Mesendoderm (in vitro differentiated cells): ENCODE measurements around the gene GNG13.

Experiments used
- DNase-seq: peaks from one replicate; pipeline ENCODE4 v3.0.0; 2013
- H2AK5ac ChIP-seq: 2 replicates; pipeline ENCODE4 v1.6.1; 2013; ENCODE audit warnings: low read length, inconsistent platforms
- H2BK120ac ChIP-seq: 2 replicates; pipeline ENCODE4 v1.6.1; 2013; ENCODE audit warnings: low read depth, mild to moderate bottlenecking, low read length, moderate library complexity, mixed read lengths
- H2BK15ac ChIP-seq: replicated peaks from 2 replicates; pipeline ENCODE4 v1.6.1; 2013; ENCODE audit warnings: low read depth, mild to moderate bottlenecking, moderate library complexity
- H2BK5ac ChIP-seq: 2 replicates; pipeline ENCODE4 v1.6.1; 2013; ENCODE audit warnings: low read length, inconsistent platforms
- H3K18ac ChIP-seq: 2 replicates; pipeline ENCODE4 v1.6.1; 2013; ENCODE audit warnings: mild to moderate bottlenecking, low read length, mixed read lengths
- H3K23ac ChIP-seq: one replicate; pipeline ENCODE4 v1.6.1; 2013; ENCODE audit warnings: low read length
- H3K27ac ChIP-seq: 2 replicates; pipeline ENCODE4 v1.5.1; 2013; ENCODE audit warnings: low read depth, mild to moderate bottlenecking, inconsistent platforms, low read length, moderate library complexity
- H3K27me3 ChIP-seq: 2 replicates; pipeline ENCODE4 v1.6.1; 2013; ENCODE audit warnings: low read length, control low read depth, mild to moderate bottlenecking, inconsistent platforms; ENCODE audit not compliant: insufficient read depth, poor library complexity
- H3K36me3 ChIP-seq: 2 replicates; pipeline ENCODE4 v1.6.1; 2013; ENCODE audit warnings: low read length, inconsistent platforms; ENCODE audit not compliant: control insufficient read depth, insufficient read depth
- H3K4ac ChIP-seq: one replicate; pipeline ENCODE4 v1.6.1; 2013; ENCODE audit warnings: low read depth, mild to moderate bottlenecking, low read length, moderate library complexity
- H3K4me1 ChIP-seq: 2 replicates; pipeline ENCODE4 v1.6.1; 2013; ENCODE audit warnings: low read depth, low read length, inconsistent platforms; ENCODE audit not compliant: control insufficient read depth
- H3K4me2 ChIP-seq: 2 replicates; pipeline ENCODE4 v1.6.1; 2013; ENCODE audit warnings: low read length
- H3K4me3 ChIP-seq: 2 replicates; pipeline ENCODE4 v1.5.1; 2013; ENCODE audit warnings: mild to moderate bottlenecking, low read length
- H3K56ac ChIP-seq: one replicate; pipeline ENCODE4 v1.6.1; 2013; ENCODE audit warnings: low read length
- H3K79me1 ChIP-seq: 2 replicates; pipeline ENCODE4 v1.6.1; 2013; ENCODE audit warnings: low read length, inconsistent platforms
- H3K79me2 ChIP-seq: 2 replicates; pipeline ENCODE4 v1.6.1; 2013; ENCODE audit warnings: mild to moderate bottlenecking, low read length; ENCODE audit not compliant: control insufficient read depth, insufficient read depth
- H3K9ac ChIP-seq: 2 replicates; pipeline ENCODE4 v1.6.1; 2013; ENCODE audit warnings: low read length, inconsistent platforms
- H4K5ac ChIP-seq: one replicate; pipeline ENCODE4 v1.6.1; 2013; ENCODE audit warnings: low read length
- H4K8ac ChIP-seq: one replicate; pipeline ENCODE4 v1.6.1; 2013; ENCODE audit warnings: low read depth, mild to moderate bottlenecking, control low read depth, low read length, moderate library complexity
- WGBS: extraction: QIAGEN DNeasy Blood & Tissue Kit; methylation state at CpG from one replicate; pipeline ENCODE4 v1.1.7; 2013; ENCODE audit warnings: low lambda C conversion rate, missing lambda C conversion rate; ENCODE audit not compliant: insufficient coverage; ENCODE audit errors: extremely low coverage; 5-methylcytosine and 5-hydroxymethylcytosine counted together

Gene GNG13

DNA sequence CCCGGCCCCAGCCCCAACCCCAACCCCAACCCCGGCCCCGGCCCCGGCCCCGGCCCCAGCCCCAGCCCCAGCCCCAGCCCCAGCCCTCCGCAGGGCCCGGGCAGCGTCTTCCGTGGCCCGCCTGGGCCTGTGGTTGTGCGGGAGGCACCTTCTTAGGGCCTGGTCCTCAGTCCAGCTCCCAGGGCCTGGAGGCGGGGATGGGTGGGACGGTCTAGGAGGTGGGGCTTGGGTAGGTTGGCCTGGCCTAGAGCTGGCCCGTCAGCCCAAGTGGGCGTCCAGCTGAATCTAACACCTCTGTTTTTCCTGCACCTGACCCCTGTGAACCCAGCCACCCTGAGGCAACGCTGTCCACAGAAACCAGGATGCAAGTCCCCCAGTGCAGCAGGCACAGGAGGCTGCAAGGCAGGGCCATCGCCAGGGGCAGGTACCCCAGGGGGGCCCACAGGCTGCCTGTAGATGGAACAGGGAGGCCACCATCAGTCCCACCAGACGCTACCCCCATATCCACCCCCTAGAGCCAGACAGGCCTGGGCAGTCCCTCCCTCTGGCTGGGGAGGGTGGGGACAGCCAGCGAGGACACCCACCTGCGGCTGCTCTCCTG lies 31.2 kb downstream of the GNG13 start:
- no peaks in the 10 kb centered on the region for H3K79me1 ChIP-seq
- H3K27ac ChIP-seq, result no peak overlapping the region
- H2BK5ac ChIP-seq, result no peak overlapping the region
- no CpG with 5 or more reads among the region's 20 CpGs for WGBS
- no peak overlapping the region for H3K4me2 ChIP-seq
- H3K79me2 ChIP-seq, result no peaks in the 10 kb centered on the region
- no peaks in the 10 kb centered on the region for H3K27me3 ChIP-seq
- no peak overlapping the region for H3K18ac ChIP-seq
- H3K4me1 ChIP-seq, result no peaks in the 10 kb centered on the region
- no peak overlapping the region for H2BK120ac ChIP-seq
- no peak overlapping the region for H2BK15ac ChIP-seq
- no peak overlapping the region for H3K23ac ChIP-seq
- H3K36me3 ChIP-seq, result no peaks in the 10 kb centered on the region
- no peak overlapping the region for H2AK5ac ChIP-seq
- H3K9ac ChIP-seq, result no peak overlapping the region
- H3K4ac ChIP-seq, result no peak overlapping the region
- H3K56ac ChIP-seq, result peak overlapping the region; percentile 34
- DNase-seq, result peak; percentile 37
- H4K5ac ChIP-seq, result no peak overlapping the region
- H4K8ac ChIP-seq, result no peak overlapping the region
- no peak overlapping the region for H3K4me3 ChIP-seq

DNA sequence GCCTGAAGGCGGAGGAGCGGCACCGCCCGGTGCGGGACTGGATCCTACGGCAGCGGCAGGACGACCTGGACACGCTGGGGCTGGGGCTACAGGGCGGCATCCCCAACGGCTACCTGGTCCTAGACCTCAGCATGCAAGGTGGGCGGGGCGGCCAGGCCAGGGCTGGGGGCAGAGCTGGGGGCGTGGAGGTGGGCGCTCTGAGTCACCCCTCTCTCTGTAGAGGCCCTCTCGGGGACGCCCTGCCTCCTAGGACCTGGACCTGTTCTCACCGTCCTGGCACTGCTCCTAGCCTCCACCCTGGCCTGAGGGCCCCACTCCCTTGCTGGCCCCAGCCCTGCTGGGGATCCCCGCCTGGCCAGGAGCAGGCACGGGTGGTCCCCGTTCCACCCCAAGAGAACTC lies 32.1 kb downstream of the GNG13 start:
- no peaks in the 10 kb centered on the region for H3K27me3 ChIP-seq
- no peak overlapping the region for H4K5ac ChIP-seq
- no peak overlapping the region for H3K9ac ChIP-seq
- H2BK5ac ChIP-seq, result no peak overlapping the region
- no peak overlapping the region for H3K4me3 ChIP-seq
- no CpG with 5 or more reads among the region's 21 CpGs for WGBS
- no peaks in the 10 kb centered on the region for H3K36me3 ChIP-seq
- no peak for DNase-seq
- H3K4me1 ChIP-seq, result no peaks in the 10 kb centered on the region
- no peaks in the 10 kb centered on the region for H3K79me1 ChIP-seq
- H3K56ac ChIP-seq, result no peak overlapping the region
- no peak overlapping the region for H3K27ac ChIP-seq
- no peak overlapping the region for H4K8ac ChIP-seq
- no peak overlapping the region for H2BK120ac ChIP-seq
- H3K4me2 ChIP-seq, result no peak overlapping the region
- H3K18ac ChIP-seq, result no peak overlapping the region
- no peak overlapping the region for H3K4ac ChIP-seq
- H3K23ac ChIP-seq, result no peak overlapping the region
- H2AK5ac ChIP-seq, result no peak overlapping the region
- no peaks in the 10 kb centered on the region for H3K79me2 ChIP-seq
- no peak overlapping the region for H2BK15ac ChIP-seq

DNA sequence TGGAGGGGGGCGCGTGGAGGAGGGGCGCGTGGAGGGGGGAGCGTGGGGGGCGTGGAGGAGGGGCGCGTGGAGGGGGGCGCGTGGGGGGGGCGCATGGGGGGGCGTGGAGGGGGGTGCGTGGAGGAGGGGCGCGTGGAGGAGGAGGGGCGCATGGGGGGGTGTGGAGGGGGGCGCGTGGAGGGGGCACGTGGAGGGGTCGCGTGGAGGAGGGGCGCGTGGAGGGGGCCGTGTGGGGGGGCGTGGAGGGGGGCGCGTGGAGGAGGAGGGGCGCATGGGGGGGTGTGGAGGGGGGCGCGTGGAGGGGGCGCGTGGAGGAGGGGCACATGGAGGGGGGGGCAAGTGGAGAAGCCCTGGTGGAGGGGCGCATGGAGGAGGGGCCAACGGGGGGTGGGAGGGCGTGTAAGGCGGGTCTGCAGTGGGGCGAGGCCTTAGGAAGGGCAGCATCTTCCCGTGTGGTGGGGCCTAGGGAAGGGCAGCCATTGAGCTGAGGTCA lies 32.7 kb downstream of the GNG13 start:
- H2BK5ac ChIP-seq, result no peak overlapping the region
- H3K23ac ChIP-seq, result no peak overlapping the region
- no peak overlapping the region for H3K4me2 ChIP-seq
- no peaks in the 10 kb centered on the region for H3K79me2 ChIP-seq
- DNase-seq, result no peak
- H2BK15ac ChIP-seq, result no peak overlapping the region
- no peaks in the 10 kb centered on the region for H3K79me1 ChIP-seq
- H3K18ac ChIP-seq, result no peak overlapping the region
- no peak overlapping the region for H2BK120ac ChIP-seq
- H4K5ac ChIP-seq, result no peak overlapping the region
- WGBS, result no CpG with 5 or more reads among the region's 38 CpGs
- no peak overlapping the region for H3K4ac ChIP-seq
- H3K4me3 ChIP-seq, result no peak overlapping the region
- no peak overlapping the region for H3K56ac ChIP-seq
- H2AK5ac ChIP-seq, result no peak overlapping the region
- no peak overlapping the region for H3K27ac ChIP-seq
- no peak overlapping the region for H3K9ac ChIP-seq
- no peaks in the 10 kb centered on the region for H3K36me3 ChIP-seq
- H3K27me3 ChIP-seq, result no peaks in the 10 kb centered on the region
- no peaks in the 10 kb centered on the region for H3K4me1 ChIP-seq
- H4K8ac ChIP-seq, result no peak overlapping the region

DNA sequence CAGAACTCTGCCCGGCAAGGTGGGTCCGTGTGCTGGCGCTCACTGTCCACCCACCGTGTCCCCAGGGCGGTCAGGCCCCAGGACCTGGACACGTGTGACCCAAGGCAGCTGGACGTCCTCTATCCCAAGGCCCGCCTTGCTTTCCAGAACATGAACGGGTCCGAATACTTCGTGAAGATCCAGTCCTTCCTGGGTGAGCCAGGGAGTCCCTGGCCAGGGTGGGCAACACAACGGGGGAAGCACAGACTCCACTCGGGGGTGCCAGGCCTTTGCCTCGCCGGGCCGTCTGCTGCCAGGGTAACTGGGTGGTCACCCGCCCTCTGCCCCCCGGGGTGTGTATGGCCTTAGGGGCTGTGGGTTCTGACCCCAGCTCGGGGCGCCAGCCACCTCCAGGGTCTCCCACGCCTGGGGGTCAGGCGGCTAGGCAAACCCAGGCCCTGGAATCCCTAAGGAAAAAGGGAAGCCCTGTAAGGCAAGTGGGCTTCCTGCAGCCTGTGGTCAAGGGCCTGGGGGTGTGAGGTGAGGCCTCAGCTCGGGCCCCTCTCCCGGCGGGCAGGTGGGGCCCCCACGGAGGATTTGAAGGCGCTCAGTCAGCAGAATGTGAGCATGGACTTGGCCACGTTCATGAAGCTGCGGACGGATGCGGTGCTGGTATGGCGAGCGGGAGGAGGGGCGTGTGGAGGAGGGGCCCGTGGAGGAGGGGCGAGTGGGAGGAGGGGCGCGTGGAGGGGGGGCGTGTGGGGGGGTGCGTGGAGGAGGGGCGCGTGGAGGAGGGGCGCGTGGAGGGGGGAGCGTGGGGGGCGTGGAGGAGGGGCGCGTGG lies 33.5 kb downstream of the GNG13 start:
- Histone ChIP-seq H3K23ac (no peak overlapping the region), H4K8ac (no peak overlapping the region), H2BK5ac (no peak overlapping the region), H4K5ac (no peak overlapping the region), H3K4me2 (no peak overlapping the region), H3K36me3 (no peaks in the 10 kb centered on the region), H3K27ac (no peak overlapping the region), H2BK15ac (no peak overlapping the region), H2BK120ac (no peak overlapping the region), H3K9ac (no peak overlapping the region), H3K56ac (no peak overlapping the region), H3K79me1 (no peaks in the 10 kb centered on the region), H3K18ac (no peak overlapping the region), H3K4me1 (no peaks in the 10 kb centered on the region), H3K4me3 (no peak overlapping the region), H3K27me3 (no peaks in the 10 kb centered on the region), H2AK5ac (no peak overlapping the region), H3K4ac (no peak overlapping the region), H3K79me2 (no peaks in the 10 kb centered on the region)
- WGBS, result no CpG with 5 or more reads among the region's 48 CpGs
- DNase-seq, result no peak

DNA sequence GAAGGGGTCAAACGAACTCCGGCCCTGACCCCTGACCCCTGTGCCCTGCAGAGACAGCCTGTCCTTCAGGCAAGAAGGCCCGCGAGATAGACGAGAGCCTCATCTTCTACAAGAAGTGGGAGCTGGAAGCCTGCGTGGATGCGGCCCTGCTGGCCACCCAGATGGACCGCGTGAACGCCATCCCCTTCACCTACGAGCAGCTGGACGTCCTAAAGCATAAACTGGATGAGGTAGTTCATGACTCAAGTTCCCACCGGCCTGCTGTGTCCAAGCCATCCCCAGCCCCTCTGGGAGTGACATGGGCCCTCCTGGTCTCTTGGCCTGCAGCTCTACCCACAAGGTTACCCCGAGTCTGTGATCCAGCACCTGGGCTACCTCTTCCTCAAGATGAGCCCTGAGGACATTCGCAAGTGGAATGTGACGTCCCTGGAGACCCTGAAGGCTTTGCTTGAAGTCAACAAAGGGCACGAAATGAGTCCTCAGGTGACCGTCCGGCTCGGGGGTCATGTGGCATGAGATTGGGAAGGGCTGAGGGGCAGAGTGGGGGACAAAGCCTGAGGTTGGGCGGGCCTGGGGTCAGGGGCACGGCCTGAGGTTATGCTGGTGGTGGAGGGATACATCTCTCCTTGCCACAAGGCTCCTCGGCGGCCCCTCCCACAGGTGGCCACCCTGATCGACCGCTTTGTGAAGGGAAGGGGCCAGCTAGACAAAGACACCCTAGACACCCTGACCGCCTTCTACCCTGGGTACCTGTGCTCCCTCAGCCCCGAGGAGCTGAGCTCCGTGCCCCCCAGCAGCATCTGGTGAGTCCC lies 34.3 kb downstream of the GNG13 start:
- Histone ChIP-seq H3K23ac (no peak overlapping the region), H2BK15ac (no peak overlapping the region), H3K4ac (no peak overlapping the region), H3K9ac (no peak overlapping the region), H4K5ac (no peak overlapping the region), H3K27me3 (no peaks in the 10 kb centered on the region), H3K4me1 (no peaks in the 10 kb centered on the region), H3K79me1 (no peaks in the 10 kb centered on the region), H3K36me3 (no peaks in the 10 kb centered on the region), H4K8ac (no peak overlapping the region), H3K27ac (no peak overlapping the region), H3K4me2 (no peak overlapping the region), H3K4me3 (no peak overlapping the region), H3K79me2 (no peaks in the 10 kb centered on the region), H2AK5ac (no peak overlapping the region), H2BK120ac (no peak overlapping the region), H3K18ac (no peak overlapping the region), H2BK5ac (no peak overlapping the region), H3K56ac (no peak overlapping the region)
- no peak for DNase-seq
- no CpG with 5 or more reads among the region's 29 CpGs for WGBS
